Esophagus (tissue), 2 donors: Measurements from ENCODE around the gene OSCP1. TPM values are rescaled to one million over a fixed set of nuclear protein-coding genes. Genes with fewer than 3 reads are reported as not detected.
"Not testable (repeated sequence)": the region's sequence is repeated elsewhere in the genome, so short reads cannot be mapped to it uniquely, and the experiment has no call there.

Experiments used
- H3K27ac ChIP-seq, 2 donors: one replicate each; pipeline ENCODE4 v1.5.1; 2013; ENCODE audit warnings: low read depth in 2 of 2, mild to moderate bottlenecking in 2 of 2, inconsistent platforms in 1 of 2, low read length in 1 of 2, moderate library complexity in 1 of 2
- H3K27me3 ChIP-seq, 2 donors: one replicate each; pipeline ENCODE4 v1.6.1; 2013; ENCODE audit warnings: low read length in 2 of 2, control low read depth in 1 of 2, mild to moderate bottlenecking in 1 of 2; ENCODE audit not compliant: insufficient read depth in 2 of 2, control insufficient read depth in 1 of 2
- H3K36me3 ChIP-seq, 2 donors: one replicate each; pipeline ENCODE4 v1.6.1; 2013; ENCODE audit warnings: low read length in 1 of 2; ENCODE audit not compliant: control insufficient read depth in 2 of 2, insufficient read depth in 2 of 2
- H3K4me1 ChIP-seq, 2 donors: one replicate each; pipeline ENCODE4 v1.6.1; 2013; ENCODE audit warnings: low read length in 1 of 2; ENCODE audit not compliant: control insufficient read depth in 2 of 2, insufficient read depth in 2 of 2
- H3K4me3 ChIP-seq, 2 donors: one replicate each; pipeline ENCODE4 v1.5.1; 2013; ENCODE audit warnings: low read length in 2 of 2, mild to moderate bottlenecking in 2 of 2, low read depth in 1 of 2, moderate library complexity in 1 of 2
- H3K9me3 ChIP-seq, 2 donors: one replicate each; pipeline ENCODE4 v1.6.1; 2013; ENCODE audit warnings: mild to moderate bottlenecking in 2 of 2, low read depth in 1 of 2, low read length in 1 of 2, moderate library complexity in 1 of 2; ENCODE audit not compliant: control insufficient read depth in 2 of 2, insufficient read depth in 1 of 2
- WGBS, 2 donors: extraction: QIAGEN DNeasy Blood & Tissue Kit; methylation state at CpG; one replicate each; pipeline ENCODE4 v1.1.7; 2013; 5-methylcytosine and 5-hydroxymethylcytosine counted together
- polyA plus RNA-seq, 2 donors: library from polyadenylated mRNA; stranded (reverse); fragments of 200-250 nt; gene quantifications; one replicate each; pipeline ENCODE4 v1.2.3, GENCODE V29; 2013
- donor health status: healthy with polysubstance abuse.
- donor health status: Bipolar disorder and iron deficiency.

OSCP1 gene, protein sequence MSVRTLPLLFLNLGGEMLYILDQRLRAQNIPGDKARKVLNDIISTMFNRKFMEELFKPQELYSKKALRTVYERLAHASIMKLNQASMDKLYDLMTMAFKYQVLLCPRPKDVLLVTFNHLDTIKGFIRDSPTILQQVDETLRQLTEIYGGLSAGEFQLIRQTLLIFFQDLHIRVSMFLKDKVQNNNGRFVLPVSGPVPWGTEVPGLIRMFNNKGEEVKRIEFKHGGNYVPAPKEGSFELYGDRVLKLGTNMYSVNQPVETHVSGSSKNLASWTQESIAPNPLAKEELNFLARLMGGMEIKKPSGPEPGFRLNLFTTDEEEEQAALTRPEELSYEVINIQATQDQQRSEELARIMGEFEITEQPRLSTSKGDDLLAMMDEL
- 1 to 10 TPM; 3.0 to 4.1 TPM for polyA plus RNA-seq

DNA sequence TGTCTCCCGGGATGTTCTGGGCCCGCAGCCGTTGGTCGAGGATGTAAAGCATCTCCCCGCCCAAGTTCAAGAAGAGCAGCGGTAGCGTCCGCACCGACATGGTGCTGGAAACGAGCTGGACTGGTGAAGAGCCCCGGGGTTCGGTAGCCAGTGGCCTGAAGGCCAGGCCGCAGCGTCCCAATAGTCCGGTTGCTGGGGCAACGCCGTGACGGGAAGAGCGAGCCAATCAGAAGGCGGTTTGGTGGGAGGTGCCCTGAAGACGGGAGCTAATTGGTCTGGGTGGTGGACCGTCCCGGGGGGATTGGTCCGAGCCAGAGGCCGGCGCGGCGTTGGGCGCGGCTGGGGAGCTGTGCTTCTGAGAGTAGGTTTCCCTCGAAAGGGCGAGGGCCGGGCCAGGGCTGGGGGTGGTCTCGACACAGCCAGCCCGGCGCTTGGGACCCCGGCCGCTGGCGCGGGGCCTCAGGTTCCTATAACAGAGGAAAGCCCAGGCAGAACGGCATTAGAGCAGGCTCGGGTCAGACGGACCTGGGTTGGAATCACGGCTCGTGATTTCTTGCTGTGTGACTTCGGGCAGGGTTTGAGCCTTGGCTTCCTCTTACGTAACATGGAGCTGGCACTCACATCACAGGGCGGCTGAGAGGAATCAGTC lies at the start of gene OSCP1:
Gene OSCP1, minus strand, starts transcription at position 182 of the 649 bp plus-strand sequence. Its CDS starts 82 bp downstream, at position 100.
- Histone ChIP-seq H3K27ac (peak within 1 kb of the TSS; percentile 98 to 99), H3K9me3 (no peaks in the 10 kb centered on the region), H3K36me3 (peaks cover 0 to 6% of the 10 kb centered on the region in 2 donors), H3K4me1 (peaks cover 0 to 3% of the 10 kb centered on the region in 2 donors), H3K4me3 (peak within 1 kb of the TSS; percentile 66 to 78), H3K27me3 (no peaks in the 10 kb centered on the region)
- 0 to 1% methylated on average over 48 of the region's 48 CpGs for WGBS, 2 donors

DNA sequence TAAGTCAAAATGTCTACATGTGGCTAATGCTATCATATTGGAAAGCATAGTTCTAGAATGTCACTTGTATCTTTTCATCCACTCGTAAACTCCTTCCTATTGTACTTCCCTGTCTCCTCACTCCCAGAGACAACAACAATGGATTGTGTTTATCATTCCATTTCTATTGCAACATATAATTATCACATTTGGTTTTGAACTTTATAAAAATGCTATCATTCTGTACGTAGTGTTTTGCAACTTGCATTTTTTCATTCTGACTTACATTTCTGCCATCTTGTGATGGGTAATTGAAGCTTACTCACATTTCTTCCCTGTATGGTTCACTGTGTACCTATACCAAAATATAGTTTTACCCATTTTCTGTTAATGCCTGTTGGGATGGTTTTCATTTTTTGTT lies 47.0 kb upstream of the OSCP1 start:
- H3K4me3 ChIP-seq: no peak overlapping the region
- H3K27ac ChIP-seq: no peak overlapping the region
- H3K27me3 ChIP-seq: no peaks in the 10 kb centered on the region
- 75 to 84% methylated on average over 2 of the region's 2 CpGs for WGBS, 2 donors
- no peaks in the 10 kb centered on the region for H3K9me3 ChIP-seq
- no peaks in the 10 kb centered on the region for H3K36me3 ChIP-seq
- H3K4me1 ChIP-seq: no peaks in the 10 kb centered on the region

DNA sequence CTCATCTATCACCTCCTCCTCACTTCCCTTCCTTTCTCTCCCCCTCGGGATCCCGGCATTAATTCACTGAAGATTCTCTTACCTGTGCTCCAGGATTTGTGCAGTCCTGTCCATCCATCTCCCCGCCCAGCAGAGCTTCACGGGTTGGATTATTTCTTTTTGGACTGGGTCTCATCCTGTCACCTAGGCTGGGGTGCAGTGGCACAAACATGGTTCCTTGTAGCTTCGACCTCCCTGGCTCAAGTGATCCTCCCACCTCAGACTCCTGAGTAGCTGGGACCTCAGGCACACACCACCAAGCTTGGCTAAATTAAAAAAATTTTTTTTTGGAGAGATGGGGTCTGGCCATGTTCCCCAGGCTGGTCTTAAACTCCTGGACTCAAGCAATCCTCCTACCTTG lies 44.7 kb upstream of the OSCP1 start:
- no peaks in the 10 kb centered on the region for H3K27me3 ChIP-seq
- H3K4me3 ChIP-seq: no peak overlapping the region
- H3K4me1 ChIP-seq: no peaks in the 10 kb centered on the region
- 81 to 82% methylated on average over 5 of the region's 5 CpGs for WGBS, 2 donors
- H3K9me3 ChIP-seq: no peaks in the 10 kb centered on the region
- H3K27ac ChIP-seq: no peak overlapping the region
- H3K36me3 ChIP-seq: no peaks in the 10 kb centered on the region

DNA sequence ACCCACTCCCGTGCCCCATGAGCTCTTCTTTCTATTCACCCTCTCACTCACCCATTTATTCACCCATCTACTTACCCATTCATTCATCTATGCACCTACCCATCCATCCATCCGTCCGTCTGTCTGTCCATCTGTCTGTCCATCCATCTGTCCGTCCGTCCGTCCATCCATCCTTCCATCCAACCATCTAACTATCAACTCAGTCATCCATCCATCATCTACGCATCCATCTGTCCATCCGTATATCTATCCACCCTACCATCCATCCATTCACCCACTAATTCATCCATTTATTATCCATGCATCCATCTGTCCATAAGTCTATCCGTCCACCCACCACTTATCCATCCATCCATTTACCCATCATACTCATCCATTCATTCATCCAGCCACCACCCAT lies 43.3 kb upstream of the OSCP1 start:
- Histone ChIP-seq H3K27me3 (no peaks in the 10 kb centered on the region), H3K27ac (no peak overlapping the region), H3K36me3 (no peaks in the 10 kb centered on the region), H3K4me1 (no peaks in the 10 kb centered on the region), H3K9me3 (no peaks in the 10 kb centered on the region), H3K4me3 (no peak overlapping the region)
- WGBS, 2 donors: 83 to 88% methylated on average over 9 of the region's 9 CpGs

DNA sequence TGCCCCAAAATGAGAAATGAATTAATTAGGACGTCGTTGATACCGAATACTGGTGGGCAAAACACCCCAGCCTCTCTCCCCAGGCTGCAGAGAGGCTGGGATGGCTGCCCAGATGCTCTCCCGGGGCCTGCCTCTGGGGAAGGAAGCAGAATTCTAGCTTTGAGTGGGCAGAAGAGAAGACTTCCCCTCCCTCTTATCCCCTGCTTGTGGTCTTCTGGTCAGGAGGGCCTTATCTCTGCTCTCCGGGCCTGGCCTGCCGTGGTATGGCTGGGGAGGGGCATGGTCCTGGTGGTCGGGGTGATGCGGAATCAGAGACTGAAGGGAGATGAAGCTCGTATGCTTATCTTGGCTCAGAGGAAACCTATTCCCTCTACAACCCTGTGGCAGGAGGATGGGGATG lies 42.2 kb upstream of the OSCP1 start:
- no peaks in the 10 kb centered on the region for H3K27me3 ChIP-seq
- H3K27ac ChIP-seq: no peak overlapping the region
- no peaks in the 10 kb centered on the region for H3K36me3 ChIP-seq
- H3K4me3 ChIP-seq: no peak overlapping the region
- no peaks in the 10 kb centered on the region for H3K4me1 ChIP-seq
- 47 to 56% methylated on average over 9 of the region's 9 CpGs for WGBS, 2 donors
- no peaks in the 10 kb centered on the region for H3K9me3 ChIP-seq

DNA sequence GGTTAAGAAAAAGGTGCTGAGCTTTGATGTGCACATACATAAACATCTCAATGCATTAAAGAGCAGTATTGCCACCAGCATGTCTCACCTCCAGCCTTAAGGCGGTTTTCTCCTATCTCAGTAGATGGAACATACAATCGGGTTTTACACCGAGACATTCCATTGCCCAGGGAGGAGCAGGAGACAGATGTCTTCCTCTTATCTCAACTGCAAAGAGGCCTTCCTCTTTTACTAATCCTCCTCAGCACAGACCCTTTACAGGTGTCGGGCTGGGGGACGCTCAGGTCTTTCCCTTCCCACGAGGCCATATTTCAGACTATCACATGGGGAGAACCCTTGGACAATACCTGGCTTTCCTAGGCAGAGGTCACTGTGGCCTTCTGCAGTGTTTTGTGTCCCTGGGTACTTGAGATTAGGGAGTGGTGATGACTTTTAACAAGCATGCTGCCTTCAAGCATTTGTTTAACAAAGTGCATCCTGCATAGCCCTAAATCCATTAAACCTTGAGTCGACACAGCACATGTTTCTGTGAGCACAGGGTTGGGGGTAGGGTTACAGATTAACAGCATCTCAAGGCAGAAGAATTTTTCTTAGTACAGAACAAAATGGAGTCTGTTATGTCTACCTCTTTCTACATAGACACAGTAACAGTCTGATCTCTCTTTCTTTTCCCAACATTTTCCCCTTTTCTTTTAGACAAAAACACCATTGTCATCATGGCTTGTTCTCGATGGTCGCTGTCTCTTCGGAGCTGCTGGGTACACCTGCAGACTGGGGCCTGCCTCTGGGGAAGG lies 39.2 kb upstream of the OSCP1 start:
- not testable (repeated sequence) for H3K27me3 ChIP-seq, H3K9me3 ChIP-seq, H3K27ac ChIP-seq, H3K4me3 ChIP-seq, H3K4me1 ChIP-seq, H3K36me3 ChIP-seq
- WGBS, 2 donors: 66 to 68% methylated on average over 10 of the region's 10 CpGs

DNA sequence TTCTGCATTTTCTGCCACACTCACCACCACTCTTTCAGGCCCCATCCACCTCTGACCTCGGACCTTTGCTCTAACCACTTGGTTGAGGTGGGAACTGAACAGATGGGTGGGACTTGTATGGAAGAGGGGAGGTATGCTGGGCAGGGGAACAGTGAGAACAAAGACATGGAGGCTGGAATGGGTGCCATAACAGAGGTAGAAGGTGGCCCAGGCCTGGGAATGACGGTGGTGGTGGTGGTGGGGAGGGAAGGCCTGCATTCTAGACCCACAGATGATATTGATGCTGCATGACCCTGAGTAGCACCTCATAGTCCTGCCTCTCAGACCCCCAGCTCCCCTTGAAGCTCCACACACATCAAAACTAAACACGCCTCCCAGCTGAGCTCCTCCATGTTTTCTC lies 37.7 kb upstream of the OSCP1 start:
- Histone ChIP-seq H3K27me3 (no peaks in the 10 kb centered on the region), H3K9me3 (no peaks in the 10 kb centered on the region), H3K36me3 (no peaks in the 10 kb centered on the region), H3K4me1 (peaks cover 0 to 3% of the 10 kb centered on the region in 2 donors), H3K4me3 (no peak overlapping the region), H3K27ac (no peak overlapping the region)
- WGBS, 2 donors: 76 to 83% methylated on average over 3 of the region's 3 CpGs

DNA sequence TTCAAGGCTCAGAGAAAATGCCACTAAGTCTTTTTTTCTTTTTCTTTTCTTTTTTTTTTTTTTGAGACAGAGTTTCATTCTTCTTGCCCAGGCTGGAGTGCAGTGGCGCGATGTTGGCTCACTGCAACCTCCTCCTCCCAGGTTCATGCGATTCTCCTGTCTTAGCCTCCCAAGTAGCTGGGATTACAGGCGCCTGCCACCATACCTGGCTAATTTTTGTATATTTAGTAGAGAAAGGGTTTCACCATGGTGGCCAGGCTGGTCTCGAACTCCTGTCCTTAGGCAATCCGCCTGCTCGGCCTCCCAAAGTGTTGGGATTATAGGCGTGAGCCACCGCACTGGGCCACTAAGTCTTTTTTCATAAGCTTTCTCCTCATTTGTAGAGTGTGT lies 37.1 kb upstream of the OSCP1 start:
- H3K27me3 ChIP-seq, H3K36me3 ChIP-seq, H3K4me3 ChIP-seq, H3K4me1 ChIP-seq, H3K27ac ChIP-seq, H3K9me3 ChIP-seq: not testable (repeated sequence)
- WGBS, 2 donors: 92% methylated on average over 9 of the region's 9 CpGs

DNA sequence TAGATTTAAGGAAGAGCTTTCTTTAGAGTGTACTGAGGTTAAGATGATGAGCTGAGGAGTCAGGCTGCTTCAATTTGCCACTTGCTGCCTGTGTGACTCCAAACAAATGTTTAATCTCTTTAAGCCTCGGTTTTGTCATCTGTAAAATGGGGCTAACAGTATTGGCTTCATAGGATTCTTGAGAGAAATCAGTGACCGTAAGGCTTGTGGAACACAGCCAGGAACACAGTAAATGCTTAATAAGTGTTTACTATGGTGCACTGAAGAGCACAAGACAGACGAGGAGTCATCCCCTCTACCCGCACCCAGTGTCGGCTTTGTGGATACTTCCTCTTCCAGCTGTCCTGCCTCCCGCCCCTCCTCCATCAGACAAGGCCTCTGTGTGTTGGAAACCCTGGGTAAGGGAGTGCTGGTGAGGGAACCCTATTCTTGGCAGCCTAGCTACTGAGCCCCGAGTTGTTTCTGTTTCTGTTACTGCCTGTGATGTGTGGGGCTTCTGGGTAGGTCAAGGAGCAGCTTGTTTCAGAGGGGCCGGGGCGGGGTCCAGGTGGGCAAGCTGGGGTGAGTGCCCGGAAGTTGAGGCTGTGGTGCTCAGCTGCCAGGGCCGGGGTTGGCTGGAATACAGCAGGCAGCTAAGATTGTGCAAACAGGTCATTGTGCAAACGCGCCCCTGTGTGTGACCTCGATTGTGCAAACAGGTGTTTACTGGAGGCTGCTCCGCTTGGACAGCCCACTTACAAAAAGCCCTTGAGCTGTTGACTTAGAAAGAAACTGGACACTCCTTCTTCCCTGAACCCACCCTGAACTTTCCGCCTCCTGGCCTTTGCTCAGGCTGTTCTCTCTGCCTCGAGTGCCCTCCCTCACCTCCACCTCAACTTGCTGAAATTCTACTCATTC lies 36.4 kb upstream of the OSCP1 start:
- Histone ChIP-seq H3K27me3 (no peaks in the 10 kb centered on the region), H3K27ac (no peak overlapping the region)
- 39 to 47% methylated on average over 17 of the region's 17 CpGs for WGBS, 2 donors

More for the DNA sequence above, 36.4 kb upstream of the OSCP1 start:
- H3K36me3 ChIP-seq: no peaks in the 10 kb centered on the region
- H3K4me1 ChIP-seq: peaks cover 0 to 3% of the 10 kb centered on the region in 2 donors
- no peak overlapping the region for H3K4me3 ChIP-seq
- no peaks in the 10 kb centered on the region for H3K9me3 ChIP-seq
